HTR-8/SVneo (cell line): ENCODE data around the gene SUGCT.

ENCODE experiments used
- DNase-seq: peaks from one replicate; pipeline ENCODE4 v3.0.0; 2011; ENCODE audit warnings: low spot score, mixed read lengths; ENCODE audit not compliant: insufficient read length
- FAIRE-seq: peaks from 2 replicates; lab custom pipeline; 2011; peaks lifted over from hg19 to GRCh38; lab: Jason Lieb, UNC

SUGCT gene

GRCh38 chr7:40899636-40900507 lies 765.1 kb downstream of the SUGCT start:
- no peak for FAIRE-seq
- no peak for DNase-seq

GRCh38 chr7:40903872-40904271 lies 769.1 kb downstream of the SUGCT start:
- DNase-seq (no peak), FAIRE-seq (no peak)

GRCh38 chr7:40907286-40907685 lies 772.5 kb downstream of the SUGCT start:
- DNase-seq (no peak), FAIRE-seq (no peak)

GRCh38 chr7:40909346-40909980 lies 774.7 kb downstream of the SUGCT start:
- DNase-seq: no peak
- FAIRE-seq: no peak
